B cell (primary cell): Measurements from ENCODE around the gene GC.

Experiments used
- CTCF ChIP-seq: fragments of 200-600 bp; IDR thresholded peaks from one replicate; pipeline ENCODE4 v1.8.0; 2022; ENCODE audit warnings: antibody characterized with exemption, mild to moderate bottlenecking
- EZH2 ChIP-seq: IDR thresholded peaks from 2 replicates; pipeline ENCODE4 v1.6.1; 2012; ENCODE audit warnings: borderline replicate concordance, low read depth, mild to moderate bottlenecking, moderate library complexity, low read length; ENCODE audit not compliant: insufficient read depth, poor library complexity, severe bottlenecking

GRCh38 chr4:71692963-71693362, 90.9 kb downstream of the GC start:
- TF ChIP-seq CTCF, result no peak
- TF ChIP-seq EZH2, result no peak
